HG02970 (cell line): ENCODE measurements around the gene PRTN3.

Source experiments
- ATAC-seq: cut with Tn5 transposase; IDR thresholded peaks from one replicate; pipeline ENCODE4 v1.9.1; 2021; ENCODE audit warnings: mild to moderate bottlenecking, moderate library complexity, moderate number of reproducible peaks; ENCODE audit not compliant: unreplicated experiment, low FRiP score

PRTN3 gene

DNA sequence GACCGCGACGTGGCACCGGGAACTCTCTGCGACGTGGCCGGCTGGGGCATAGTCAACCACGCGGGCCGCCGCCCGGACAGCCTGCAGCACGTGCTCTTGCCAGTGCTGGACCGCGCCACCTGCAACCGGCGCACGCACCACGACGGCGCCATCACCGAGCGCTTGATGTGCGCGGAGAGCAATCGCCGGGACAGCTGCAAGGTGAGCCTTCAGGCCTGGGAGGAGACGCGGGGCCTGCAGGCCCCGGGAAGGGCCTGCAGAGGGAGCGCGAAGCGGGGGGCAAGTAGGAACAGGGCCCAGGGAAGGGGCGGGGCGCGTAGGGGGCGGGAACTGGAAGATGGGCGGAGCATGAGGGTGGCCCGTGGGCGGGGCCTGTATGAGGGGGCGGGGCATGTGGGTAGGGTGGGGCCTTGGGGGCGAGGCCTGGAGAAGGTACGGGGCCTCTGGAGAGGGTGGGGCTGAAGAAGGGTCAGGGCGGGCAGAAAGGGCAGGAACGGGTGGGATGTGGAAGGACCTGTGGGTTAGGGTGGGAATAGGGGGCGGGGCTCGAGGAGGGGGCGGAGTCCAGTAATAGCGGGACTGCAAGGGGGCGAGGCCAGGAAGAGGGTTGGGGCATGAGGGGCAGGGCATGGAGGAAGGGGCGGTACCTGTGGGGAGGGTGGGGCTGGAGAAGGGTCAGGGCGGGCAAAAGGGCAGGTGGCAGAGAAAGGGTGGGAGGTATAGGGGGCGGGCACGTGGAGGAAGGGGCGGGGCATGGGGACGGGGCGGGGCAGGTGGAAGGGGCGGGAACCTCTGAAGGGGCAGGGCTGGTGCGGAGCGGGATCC lies 21.2 kb downstream of the PRTN3 start:
- no peak for ATAC-seq

DNA sequence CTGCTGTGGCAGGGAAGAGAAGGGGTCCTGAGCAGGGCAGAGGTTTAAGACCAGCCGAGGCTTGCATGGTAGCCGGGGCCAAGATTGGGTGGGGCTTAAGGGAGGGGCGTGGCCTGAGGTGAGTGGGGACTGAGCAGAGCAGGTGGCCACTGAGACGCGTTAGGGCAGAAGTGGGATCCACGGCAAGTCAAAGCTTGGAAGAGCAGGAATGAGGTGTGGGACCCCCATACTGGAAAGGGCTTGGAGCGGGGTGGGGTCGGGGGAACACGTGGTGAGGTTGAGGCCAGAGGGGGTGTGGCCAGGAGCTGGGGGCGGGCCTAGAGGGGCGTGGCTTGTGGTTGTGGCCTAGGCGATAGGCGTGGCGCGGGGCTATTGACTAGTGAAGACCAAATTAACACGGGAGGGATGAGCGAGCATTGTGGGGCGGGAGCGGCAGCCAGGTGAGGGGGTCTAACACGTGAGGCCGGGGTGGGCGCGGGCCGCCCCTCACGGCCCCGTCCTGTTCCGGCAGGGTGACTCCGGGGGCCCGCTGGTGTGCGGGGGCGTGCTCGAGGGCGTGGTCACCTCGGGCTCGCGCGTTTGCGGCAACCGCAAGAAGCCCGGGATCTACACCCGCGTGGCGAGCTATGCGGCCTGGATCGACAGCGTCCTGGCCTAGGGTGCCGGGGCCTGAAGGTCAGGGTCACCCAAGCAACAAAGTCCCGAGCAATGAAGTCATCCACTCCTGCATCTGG lies 21.9 kb downstream of the PRTN3 start:
- no peak for ATAC-seq

- no peak for ATAC-seq
These were observed 22.5 kb downstream of the PRTN3 start for GRCh38 chr19:863315-863620.

GRCh38 chr19:866769-867300 lies 26.0 kb downstream of the PRTN3 start:
- ATAC-seq = no peak

- no peak for ATAC-seq
These were observed 26.5 kb downstream of the PRTN3 start for GRCh38 chr19:867301-867793.

DNA sequence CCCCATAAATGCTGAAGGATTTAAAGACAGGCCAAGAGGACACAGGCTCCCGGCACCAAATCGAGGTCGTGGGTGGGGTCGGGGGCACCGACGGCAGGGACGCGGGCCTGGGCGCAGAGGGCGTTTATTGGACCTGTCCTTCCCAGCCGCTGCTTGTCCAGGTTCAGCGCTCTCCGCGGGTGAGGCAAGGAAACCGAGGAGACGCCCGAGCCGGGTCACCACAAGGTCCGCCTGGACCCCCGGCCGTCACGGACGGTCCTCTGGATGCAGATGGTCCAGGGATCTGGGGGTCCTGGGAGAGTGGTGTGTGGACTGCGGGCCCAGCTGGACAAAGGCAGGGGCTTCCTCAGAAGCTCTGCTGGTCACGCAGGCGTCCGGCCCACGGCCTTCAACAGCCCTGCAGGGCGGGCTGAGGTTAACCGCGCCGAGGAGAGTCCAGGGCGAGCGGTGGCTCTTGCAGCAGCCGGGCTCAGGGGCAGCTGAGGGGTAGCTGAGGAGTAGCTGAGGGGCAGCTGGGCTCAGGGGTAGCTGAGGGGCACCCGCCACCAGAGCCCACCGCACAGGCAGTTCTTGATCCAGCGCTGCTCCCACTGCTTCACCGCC lies 27.2 kb downstream of the PRTN3 start:
- ATAC-seq = no peak

DNA sequence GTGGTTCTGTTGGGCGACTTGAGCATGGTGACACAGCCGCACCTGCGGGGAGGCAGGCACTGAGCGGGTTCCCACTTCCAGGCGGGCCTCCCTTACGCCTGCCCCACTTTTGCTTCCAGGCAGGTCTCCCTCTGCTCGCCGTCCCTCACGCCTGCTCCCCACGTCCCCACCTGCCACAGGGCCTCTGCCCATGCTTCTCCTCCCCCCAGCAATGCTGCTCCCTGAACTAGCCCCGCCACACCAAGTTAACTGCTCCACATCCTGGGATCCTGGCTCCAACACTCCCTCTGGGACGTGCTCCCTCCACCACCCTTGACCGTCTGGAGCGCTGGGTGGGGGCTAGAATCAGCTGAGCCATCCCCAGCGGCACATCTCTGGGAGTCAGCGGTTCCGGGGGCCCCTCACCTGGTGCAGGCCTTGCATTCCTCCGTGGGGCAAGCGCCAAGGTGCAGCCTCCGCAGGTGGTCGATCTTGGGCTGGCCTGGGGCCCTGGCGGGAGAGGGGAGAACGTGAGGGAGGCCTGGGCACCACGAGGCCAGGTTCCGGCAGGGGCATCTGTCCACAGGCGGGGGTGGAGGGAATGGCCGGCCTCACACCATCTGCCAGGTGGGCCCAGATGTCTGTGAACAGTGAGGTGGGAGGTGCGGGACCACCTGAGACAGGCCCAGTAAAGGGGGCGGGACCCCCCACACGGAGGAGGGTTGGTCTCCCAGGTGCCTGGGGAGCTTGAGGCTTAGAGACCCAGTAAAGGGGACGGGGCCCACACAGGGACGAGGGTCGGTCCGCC lies 27.9 kb downstream of the PRTN3 start:
- no peak for ATAC-seq

DNA sequence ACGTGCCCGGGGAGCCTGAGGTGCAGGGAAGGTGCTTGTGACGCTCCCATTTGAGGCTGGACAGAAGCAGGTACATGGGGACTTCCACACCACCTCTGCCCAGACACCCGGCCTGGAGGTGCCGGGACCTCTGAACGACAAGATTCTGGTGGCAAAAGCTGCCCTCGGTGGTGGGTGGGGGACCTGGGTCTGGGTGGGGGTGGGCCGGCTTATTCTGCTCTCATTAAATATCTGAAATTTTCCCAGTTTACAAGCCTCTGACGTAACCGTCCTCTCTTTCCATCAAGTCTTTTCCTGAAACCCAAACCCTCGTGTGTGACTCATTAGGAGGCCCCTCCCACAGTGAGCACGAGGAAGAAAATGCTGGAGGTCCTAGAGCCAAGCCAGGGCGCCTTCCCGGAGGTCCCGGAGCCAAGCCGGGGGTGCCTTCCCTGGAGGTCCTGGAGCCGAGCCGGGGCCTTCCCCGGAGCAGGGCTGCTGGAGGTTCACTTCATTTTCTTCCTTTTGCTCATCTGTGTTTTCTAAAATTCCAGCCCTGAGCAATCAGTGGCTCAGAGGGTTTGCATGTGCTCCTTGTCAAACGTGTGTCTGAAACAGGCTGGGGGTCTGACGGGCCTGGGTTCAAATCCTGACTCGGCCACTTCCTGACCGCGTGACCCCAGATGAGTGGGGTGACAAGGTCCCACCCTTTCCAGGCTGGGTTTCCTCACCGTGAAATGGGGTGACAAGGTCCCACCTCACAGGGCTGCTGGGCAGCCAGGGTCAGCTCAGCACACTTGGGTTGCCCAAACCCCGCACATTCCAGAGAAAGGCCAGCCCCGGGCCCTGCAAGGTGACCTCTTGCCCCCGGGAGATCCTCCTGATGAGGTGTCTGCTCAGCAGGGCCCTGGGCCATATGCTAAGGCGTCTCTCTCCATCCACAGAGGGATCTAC lies 28.7 kb downstream of the PRTN3 start:
- ATAC-seq = no peak

DNA sequence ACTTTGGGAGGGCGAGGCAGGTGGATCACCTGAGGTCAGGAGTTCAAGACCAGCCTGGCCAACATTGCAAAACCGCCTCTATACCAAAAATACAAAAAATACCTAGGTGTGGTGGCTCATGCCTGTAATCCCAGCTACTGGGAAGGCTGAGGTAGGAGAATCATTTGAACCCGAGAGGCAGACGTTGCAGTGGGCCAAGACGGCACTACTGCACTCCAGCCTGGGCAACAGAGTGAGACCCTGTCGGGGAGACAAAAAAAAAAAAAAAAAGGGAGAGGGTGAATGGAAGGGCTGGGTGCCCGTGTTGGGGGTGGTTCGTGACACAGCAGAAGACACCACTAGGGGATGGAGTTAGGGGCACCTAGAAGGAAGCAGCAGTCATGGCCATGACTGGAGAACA lies 29.5 kb downstream of the PRTN3 start:
- no peak for ATAC-seq

DNA sequence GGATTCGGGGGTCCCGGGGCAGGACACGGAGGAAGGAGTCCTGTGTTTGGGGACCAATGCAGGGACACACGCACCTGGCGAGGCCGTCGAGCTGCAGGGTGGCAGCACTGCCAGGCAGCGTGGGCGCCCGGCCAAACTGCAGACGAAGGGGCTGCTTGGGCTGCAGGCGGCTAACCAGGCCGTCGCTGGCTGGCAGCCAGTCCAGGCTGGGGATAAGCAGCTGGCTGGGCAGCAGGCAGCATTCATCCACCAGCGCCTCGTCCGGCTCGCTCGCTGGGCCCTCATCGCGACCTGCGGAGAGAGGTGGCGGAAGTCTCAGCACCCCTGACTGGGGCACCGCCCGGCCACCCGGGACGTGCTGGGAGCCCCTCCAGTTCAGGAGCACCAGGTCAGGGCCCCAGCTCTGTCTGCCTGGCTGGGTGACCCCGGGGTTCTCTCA lies 30.2 kb downstream of the PRTN3 start:
- no peak for ATAC-seq

DNA sequence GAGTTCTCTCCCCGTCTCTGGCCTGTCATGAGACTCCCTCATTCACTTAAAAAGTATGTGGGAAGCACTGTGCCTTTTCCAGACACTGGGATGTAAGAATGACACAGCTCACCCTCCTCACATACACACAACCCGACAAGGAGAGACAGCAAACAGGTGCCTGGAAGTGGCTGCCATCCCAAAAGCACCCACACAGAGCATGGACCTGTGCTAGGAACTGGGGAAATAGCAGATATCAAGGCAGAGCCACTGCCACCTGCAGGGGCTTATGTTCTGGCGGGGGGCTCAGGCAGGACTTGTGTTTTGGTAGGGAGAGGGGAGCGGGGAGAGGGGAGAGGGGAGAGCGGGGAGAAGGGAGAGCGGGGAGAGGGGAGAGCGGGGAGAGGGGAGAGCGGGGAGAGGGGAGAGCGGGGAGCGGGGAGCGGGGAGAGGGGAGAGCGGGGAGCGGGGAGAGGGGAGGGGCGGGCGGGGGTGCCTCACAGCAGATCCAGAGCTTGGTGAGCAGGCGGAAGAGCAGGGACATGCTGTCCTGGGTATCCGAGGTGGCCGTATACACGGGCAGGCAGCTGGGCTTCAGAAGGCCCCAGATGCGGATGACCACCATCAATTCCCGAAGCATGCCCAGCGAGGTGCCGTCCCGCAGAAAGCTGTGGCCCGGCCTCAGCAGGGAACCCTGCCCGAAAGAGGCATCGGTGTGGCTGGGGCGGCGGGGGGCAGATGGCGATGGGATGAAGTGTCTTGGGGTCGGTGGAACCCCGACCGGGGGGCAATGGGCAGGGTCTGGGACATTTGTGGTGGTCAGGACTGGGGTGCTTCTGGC lies 30.9 kb downstream of the PRTN3 start:
- ATAC-seq = no peak

DNA sequence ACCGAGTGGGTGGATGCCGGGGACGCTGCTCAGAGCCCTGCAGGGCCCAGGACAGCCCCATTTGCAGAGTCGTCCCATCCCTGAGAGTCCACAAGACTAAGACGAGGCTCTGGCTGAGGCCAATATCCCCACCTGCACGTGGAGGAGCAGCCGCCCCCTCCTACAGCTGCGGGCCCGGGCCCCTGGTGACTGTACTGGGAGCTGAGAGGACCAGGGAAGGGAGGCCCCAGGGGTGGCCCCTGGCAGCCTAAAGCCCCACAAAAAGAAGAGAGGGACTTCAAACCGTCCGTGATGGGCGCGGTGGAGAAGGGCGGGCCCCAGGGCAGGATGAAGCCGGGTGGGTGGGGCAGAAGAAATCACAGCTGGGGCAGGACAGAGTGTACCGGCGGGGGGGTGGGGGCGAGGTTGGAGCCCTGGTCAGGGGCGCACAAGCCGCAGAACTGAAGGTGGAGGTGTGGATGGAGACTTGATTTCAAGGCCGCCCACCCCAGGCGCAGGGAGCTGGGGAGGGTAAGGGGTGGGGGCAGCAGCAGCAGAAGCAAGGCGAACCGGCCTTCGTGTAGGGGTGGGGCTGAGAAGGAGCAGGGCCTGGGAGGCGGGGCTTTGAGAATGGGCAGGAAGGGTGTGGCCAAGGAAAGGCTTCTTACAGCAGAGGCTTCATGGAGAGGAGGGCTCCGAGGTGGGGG lies 31.6 kb downstream of the PRTN3 start:
- ATAC-seq = no peak

- ATAC-seq = no peak
These were observed 32.3 kb downstream of the PRTN3 start for GRCh38 chr19:873084-873483.

- no peak for ATAC-seq
These were observed 32.8 kb downstream of the PRTN3 start for GRCh38 chr19:873561-874041.

- no peak for ATAC-seq
These were observed 34.6 kb downstream of the PRTN3 start for GRCh38 chr19:875265-875879.

GRCh38 chr19:876089-876488 lies 35.3 kb downstream of the PRTN3 start:
- no peak for ATAC-seq

GRCh38 chr19:876780-877314 lies 36.0 kb downstream of the PRTN3 start:
- ATAC-seq = no peak
